Fibroblast of gingiva (primary cell): ENCODE data around the gene TRPM1.

Experiments
- DNase-seq: peaks from one replicate; pipeline ENCODE4 v3.0.0-alpha.2; 2011; ENCODE audit warnings: low read depth

The TRPM1 gene

DNA sequence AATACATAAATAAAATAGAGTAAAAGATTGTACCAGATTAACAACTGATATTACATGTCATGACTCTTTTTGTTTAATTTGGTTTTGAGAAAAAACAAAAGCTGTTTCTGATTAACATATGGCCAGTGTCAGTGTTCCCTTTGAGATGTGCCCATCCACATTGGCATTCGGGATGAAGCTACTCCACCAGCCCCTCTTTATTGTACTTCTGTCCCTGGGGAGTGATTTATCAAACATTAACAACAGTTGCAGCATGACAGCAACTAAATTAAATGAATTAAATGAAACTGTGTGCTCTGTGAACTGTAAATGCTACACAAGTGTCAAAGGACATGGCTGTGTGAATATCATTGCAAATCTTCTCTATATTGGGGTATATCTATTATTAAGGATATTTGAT, 84.2 kb downstream of the TRPM1 start:
- no peak for DNase-seq

DNA sequence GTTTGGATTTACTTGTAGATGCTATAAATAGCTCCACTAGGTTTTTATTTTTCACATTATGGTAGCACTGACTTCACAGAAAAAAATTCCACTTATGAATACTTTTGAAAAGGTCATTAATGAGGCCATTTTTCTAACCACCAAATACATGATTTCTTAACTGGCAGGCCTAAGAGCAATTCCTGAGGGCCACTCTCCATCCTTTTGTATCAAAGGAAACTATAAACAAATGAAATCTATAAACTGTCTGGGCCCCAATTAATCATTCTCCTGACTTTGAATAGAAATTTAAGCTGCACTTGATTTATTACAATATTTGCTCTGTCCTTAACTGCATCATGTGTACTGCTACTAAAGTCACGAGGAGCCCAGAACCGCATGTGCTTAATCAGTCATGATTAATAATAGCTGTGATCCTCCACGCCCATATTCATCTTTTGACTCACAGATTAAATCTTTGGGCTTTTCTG, 85.0 kb downstream of the TRPM1 start:
- peak; percentile 68 for DNase-seq

DNA sequence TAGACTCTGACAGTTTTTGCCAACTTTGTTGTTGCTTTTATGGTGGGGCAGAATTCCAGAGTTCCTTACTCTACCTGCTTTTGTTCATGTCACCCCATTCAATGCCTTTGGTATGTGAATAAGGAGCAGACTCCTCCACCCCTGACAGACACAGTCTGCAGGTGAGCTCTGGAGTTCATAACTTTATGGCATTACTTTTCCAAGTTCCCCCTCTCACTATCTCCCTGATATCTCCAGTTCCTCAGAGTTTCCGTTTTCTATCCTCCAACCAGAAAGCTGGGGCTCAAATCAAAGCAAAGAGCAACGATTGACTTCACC, 87.0 kb downstream of the TRPM1 start:
- no peak for DNase-seq

DNA sequence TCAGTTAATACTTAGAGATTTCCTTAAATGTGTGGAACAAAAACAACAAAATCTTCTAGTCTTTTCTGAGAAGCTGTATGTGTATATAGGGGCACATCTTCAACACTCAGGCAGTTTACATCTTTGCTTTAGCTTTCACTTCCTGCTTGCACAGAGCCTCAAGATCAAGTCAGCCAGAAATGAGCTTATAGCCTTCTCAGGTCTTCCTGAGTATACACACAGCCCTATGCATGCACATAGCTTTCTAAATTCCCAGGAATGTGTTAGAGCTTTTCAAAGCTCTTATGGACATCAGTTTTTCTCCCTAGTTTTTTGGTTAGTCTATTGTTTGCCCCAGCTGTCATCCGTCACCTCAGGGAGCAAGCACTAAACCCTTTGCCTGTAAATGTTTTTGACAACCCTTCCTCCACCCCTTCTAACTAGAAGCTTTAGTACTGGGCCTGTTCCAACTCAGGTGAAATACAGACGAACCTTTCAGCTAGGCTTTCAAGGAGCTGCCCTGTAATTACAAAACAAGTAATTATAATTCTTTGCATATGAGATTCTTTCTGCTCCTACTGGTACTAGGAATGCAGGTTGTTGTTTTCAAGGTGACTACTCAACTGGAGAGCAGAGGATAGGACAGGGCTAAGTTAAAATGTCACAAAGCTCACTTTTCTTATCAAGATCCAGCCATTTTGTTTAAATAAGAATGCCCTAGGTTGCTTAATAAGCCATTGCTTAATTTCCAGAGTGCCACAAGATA, 87.5 kb downstream of the TRPM1 start:
- no peak for DNase-seq

DNA sequence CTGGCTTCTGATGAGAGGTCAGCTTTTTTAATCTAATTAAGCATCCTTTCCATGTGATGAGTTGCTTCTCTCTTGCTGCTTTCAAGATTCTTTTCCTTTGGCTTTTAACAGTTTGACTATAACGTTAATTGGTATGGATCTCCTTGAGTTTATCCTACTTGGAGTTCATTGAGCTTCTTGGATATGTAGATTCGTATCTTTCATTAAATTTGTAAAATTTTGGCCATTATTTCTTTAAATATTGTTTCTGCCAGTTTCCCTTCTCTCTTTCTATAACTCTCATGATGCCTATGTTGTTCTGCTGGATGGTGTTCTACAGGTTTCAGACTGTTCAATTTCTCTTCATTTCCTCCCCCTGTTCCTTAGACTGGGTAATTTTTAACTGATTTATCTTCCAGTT, 89.1 kb downstream of the TRPM1 start:
- DNase-seq = no peak

DNA sequence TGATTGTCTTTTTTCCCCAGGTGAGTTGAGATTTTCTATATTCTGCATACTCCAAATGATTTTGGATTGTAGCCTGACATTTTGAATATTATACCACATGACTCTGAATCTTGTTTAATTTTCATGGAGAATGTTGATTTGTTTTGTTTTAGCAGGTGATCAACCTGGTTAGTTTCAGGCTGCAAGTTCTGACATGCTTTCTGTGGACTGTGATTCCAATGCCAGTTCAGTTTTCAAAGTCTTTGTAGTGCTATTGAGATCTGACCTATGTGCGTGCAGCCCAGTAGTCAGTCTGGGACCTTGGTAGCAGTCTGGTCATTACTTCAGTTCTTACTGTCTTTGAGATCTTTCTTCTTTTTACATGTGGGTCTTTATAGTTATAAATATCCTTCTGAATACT, 91.5 kb downstream of the TRPM1 start:
- no peak for DNase-seq

DNA sequence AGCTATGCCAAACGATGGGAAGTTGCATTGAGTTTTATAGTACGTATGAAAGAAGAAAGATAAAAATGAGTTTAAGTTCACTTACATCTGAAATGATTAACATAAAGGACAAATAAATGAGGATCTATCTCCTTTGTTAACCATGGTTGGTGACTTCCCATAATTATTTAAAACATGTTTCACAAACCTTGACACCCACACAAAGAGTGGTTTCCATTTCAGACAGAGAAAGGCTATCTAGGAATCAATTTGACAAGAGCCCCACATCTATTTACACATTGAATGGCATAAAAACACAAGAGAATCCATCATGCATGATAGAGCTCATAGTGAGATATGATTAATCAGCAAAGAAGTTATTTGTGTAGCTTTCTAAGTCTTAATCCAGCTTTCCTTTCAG, 95.9 kb downstream of the TRPM1 start:
- DNase-seq = no peak

DNA sequence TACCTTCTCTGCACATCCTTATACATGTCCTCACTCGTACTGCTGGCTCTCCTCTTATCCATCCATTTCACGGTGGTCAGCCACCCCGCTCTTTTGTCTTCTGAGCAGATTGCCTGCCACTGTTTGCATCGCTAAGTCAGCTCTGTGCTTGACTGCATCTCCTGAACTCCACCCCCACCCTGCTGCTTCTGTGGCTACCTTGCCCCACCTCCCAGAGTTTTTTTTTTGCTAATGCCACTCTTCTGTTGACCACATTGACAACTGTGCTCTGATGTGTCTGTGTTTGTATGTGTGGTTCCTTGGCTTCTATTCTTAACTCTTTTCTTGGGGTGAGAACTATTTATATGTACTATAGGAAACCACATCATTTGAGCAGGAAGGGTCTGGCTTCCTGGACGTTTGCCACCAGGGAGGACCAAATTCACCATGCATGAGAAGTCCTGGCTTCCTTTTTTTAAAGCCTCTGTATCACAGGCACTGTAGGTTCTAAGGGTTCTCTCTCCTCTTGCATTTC, 97.2 kb downstream of the TRPM1 start:
- no peak for DNase-seq

DNA sequence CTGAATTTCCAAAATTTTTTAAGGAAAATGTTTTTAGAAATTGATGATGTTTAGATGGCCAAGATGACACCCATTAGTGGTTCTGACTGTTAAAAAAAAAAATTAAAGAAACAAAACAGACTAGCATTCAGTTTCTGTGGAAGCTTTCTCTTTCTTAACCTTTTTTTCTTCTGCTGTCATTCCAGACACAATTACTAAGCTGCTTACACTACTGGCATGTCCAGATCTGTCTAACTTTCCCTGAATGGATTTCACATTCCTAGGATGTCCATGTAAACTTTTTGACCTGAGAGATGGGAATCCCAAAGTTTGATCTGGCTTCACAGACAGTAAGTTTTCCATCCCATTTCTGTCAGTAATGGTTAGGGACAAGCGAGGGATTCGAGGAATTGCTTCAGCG, 99.8 kb downstream of the TRPM1 start:
- no peak for DNase-seq

DNA sequence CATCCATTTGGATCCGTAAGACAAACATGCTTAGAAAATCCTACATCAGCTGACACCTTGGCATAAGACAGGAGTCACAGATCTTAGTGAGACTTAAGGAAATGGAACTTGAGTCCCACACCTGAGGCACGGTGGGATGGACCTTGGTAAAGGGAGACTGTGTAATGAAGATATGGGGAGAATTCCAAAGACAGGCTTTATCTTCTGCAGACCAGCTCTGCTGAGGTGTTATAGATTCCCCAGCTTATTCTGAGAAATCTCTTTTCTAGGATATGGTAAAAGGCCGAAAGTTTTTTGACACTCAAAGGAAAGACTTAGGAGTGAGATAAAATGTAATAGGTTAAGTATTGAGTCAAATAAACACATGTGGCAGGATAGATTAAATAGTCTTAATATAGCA, 101.8 kb downstream of the TRPM1 start:
- no peak for DNase-seq

DNA sequence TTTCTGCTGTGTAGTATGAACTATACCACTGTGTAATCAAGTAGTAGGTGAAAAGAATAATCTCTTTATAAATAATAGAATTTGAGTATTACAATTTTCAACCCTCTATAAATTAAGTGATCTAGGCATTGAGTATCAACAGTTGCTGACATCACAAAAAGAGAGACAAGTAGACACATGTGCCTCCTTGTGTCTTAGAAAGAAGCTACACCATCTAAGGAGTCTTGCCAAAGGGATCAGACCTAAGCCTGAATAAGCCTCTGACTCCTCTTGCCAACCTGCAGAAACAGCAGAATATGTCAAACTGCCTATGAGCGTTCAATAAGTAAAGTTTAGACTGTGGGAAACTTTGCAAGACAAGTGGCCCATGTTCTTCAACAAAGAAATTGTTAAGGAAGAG, 104.3 kb downstream of the TRPM1 start:
- DNase-seq = no peak

DNA sequence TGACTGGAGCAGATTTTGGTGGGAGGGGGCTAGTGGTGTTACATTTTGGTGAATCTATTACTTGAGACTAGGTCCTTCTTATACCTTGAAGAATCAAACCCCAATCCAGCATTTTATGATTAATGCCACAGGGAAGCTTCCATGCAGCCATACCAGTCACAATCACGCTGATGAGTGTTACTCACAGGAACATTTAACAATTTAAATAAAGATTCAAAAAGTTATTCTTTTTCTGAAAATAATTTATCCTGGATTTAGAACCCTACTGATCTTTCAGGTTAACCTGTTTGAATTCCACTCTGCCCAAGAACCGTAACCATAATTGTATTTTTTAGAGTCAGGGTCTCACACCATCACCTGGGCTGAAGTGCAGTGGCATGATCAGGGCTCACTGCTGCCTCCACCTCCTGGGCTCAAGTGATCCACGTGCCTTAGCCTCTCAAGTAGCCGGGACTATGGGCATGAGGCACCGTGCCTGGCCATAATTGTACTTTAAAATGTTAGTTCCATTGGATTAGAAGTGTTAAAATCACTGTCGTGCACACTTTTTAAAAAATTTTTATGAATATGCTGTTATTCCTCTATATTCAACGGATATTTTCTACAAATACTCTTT, 109.2 kb downstream of the TRPM1 start:
- no peak for DNase-seq

DNA sequence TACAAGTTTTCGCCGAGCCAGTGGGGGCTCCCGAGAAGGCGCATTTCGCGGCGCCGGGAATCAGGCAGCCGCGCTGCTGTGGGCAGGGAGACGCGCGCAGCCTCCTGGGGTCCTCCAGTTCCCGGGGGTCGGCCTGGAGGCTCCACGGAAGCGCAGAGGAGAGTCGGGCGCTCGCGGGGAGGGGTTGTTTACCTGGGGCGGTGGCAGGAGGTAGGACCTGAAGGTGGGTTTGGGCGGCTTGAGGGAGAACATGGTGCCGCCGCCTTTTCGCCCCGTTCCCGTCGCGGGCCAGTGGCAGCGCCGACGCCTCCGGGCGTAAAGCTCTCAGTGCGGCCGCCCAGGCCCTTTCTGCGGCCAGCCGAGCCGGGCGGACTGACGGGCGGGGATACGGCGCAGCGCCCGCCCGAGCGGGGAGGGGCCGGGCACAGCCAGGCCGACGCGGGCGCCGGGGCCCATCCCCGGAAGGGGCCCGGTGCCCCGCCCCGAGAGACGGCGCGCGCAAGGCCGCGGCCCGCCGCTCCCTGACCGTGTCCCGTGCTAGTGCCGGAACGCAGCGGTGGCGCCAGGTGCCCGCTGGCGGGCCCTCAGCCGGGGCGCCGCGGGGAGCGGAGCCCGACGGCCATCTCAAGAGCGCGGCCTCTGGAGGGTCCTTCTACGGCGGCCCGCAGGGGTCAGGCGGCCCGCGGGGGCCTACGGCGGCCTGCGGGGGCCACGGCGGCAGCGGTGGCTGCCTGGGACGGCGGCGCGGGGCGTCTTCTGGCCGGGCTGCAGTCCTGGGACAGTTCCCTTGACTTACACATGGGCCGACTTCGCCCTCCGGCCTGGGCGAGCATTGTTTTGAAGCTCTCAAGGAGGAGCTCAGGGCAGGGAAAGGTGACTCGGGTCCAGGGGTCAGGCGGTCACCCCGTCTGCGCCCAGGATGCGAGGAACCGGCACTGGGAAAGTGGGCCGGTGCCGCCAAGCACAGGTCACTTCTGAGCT, 110.0 kb downstream of the TRPM1 start, which contains the start of gene MTMR10:
Gene MTMR10, minus strand, starts transcription at position 374 of the 981 bp plus-strand sequence. Its CDS starts 122 bp downstream, at position 252.
- DNase-seq = peak; percentile 82

DNA sequence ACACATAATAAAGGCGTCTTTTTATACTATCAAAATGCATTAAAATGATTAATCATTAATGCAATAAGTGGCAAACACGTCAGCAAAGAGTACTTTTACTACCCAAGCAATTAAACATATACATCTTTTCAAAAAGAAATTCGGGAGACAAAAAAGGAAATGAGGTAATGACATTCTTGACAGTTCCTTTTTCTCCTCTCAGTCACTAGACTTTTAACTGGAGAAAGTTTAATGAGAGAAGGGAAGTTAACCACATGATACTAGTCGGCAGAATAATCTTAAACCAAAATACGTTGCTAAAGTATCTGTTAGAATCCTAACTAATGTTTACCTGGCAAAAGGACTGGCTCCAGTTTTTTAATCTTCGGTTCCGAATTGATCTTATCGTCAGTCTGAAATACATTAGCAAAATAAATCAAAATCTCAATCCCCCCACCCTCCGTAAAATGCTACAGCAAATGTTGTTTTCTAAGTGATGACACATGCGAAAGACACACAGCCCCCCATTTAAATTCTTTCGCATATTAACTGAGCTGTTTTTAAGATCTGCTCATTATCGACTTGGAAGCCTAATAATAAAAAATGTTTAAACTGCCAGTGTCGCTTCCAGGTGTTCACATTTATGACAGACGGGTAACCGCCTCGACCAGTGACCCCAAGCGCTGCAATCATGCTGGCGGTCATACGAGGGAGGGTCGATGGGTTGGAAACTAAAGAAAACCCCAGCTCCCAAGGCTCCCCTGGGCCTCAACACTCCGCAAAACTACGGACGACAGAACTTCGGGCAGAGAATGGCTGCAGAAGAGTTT, 110.9 kb downstream of the TRPM1 start:
- DNase-seq = no peak

DNA sequence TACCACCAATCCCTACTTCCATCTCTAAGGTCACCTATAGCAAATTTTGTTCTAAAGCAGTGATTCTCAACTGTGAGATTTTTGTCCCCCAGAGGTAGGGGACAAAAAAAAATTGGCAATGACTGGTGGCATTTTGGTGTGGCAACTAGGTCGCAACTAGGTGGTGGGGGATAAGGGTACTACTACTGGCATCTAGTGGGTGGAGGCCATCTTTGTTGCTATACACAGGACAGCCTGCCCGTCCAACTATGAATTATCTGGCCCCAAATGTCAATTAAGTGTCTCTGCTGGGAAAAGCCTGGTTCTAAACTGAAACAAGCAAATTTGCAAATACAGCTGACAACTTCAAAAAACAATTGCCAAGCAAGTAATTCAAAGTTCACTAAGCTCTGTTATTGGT, 111.5 kb downstream of the TRPM1 start:
- DNase-seq = no peak

DNA sequence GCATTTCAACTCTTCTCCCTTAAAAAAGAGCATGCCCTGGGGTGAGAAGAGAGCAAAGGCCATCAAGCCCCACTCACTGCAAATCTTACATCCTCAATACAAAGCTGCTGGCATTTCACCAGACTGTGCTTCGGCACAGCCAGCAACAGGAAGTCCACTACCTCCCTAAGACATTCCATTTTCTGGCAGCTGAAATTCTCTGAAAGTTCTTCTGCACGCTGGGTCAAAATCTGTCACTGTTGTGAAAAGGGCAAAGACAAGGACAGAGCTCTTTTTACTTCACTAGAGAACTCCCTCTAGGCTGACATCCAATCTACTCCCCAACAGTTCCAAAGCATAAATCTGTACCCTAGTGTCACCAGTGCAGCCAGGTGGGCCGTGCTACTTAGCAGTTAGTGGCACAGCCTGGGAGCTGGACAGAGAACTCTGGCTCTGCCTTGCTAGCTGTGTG, 116.4 kb downstream of the TRPM1 start:
- peak; percentile 32 for DNase-seq

DNA sequence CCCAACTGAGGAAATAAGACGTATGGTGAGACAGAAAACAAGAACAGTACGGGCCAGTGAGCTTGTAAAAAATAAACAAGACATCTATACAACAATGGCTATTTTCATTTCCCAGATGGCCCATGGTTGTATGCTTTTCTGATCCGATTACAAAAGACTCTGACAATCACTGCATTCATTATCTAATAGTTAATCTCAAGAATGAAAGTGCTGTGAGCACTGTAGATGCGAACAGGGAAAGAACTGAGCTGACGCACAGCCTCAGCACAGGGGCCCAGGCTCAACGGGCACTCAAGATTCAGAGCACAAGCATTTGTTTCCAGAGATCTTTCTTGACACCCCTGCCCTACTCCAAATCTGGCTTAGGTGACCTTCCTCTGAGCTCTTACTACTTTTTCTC, 117.0 kb downstream of the TRPM1 start:
- DNase-seq = no peak

DNA sequence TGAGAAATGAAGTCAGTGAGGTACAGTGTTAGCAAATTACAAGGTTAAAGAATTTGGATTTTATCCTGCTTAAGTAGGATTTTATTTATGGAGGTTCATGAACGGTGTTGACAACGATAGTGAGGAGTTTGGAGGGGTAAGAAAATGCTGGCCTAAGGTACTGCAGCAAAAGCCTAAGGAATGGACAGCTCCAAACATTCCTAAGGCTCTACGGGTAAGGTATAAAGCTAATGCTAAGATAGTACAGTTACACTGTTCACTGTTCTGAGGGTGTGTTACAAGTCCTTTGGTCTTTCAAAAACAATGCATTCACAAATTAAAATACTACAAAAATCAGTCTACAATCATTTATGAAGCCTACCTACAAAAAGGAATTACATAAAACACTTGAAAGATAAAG, 117.4 kb downstream of the TRPM1 start:
- no peak for DNase-seq

DNA sequence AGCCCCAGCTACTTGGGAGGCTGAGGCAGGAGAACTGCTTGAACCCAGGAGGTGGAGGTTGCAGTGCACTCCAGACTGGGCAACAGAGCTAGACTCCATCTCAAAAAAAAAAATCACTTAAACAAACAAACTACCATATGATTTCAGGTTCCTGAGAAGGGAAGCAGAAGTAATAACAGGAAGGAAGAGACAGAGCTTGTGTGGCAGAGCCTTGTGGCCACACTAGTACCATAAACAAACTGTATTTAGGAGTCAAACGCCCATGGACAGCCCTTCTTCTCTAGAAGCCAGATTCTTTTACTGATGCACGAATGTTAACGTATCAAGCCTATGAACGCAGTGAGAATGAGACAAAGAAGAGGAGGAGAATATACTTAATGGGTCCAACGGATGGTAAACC, 122.1 kb downstream of the TRPM1 start:
- DNase-seq = no peak

DNA sequence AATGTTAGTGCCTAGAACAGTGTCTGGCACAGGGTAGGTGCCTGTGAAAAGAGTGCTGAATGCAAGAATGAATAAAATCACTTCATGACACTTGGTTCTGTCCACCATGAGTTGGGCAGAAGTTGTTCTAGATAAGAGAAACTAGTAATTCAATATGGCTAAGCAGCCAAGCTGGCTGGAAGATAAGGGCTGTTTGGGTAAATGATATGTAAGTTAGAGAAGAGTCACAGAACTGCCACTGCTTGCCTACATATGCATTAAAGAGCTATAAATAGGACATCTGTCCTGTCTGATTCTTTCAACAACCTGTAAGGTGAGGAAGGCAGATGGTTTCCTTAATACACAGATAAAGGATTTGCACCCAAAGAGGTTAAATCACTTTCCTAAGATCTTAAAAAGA, 123.2 kb downstream of the TRPM1 start:
- no peak for DNase-seq

DNA sequence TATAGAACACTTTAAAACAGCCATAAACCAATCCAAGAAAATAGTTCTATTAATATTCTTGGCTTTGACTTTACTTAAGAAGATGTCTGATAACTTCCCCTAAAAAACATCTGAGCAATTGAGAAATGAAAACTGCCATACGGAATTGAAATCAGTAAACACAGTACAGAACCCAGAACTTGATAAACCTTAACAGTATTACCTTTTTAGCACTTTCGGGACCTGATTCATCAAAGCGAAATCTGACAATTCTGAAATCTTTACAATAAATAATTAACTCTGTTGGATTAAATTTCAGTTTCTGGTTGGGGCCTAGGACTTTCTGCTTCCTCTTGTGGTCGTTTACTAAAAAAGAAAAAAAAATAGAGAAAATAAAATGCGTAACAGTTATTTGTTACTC, 127.4 kb downstream of the TRPM1 start:
- DNase-seq = no peak

DNA sequence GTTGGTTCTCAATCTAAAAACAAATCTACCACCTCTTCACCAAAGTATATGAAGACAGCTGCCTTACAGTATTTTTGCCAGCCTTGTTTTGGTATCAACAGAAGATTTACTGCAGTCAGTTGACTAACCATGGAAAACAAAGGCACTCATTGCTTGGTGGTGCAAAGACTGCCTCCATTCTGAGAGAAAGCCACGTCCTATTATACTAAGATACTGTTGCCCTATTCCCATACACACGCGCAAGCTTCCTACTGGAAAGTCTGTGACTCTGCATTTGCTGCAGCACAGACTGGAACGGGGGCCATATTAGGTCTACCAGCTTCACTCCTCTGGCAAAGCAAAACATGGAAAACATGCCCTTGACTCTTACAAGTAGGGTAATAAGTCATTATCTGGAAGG, 128.1 kb downstream of the TRPM1 start:
- DNase-seq = no peak
